ENCODE data around the gene DPH7. TPM values are rescaled to one million over a fixed set of nuclear protein-coding genes. Genes with fewer than 3 reads are reported as not detected.

The DPH7 gene
- total RNA-seq, 1 donor from 2014 or later: 28.4 TPM

DNA sequence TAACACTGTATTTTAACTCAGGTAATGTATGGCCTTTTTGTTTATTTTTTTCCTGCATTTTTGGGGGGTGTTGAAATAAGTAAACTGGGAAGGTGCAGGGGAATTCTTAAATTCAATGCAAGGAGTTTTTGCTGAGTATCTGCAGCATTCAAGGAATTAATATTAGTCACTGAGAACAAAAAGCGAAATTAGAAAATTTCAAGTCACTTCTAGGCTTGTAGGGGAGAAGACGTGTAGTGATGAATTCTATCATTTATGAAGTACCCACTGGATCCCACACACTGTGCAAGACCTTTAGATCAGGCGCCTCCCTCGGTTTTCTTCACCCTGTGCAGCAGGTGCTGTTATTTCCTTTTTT lies 41.3 kb upstream of the DPH7 start:
- H3K27ac ChIP-seq: peak overlapping the region; percentile 82
- ATAC-seq: no peak
- H3K4me1 ChIP-seq: peaks cover 38% of the 10 kb centered on the region

GRCh38 chr9:137619240-137620047 lies 40.7 kb upstream of the DPH7 start:
- TF ChIP-seq CTCF (IDR thresholded peaks at IDR 0.05): no peak
- Histone ChIP-seq H3K27me3 (ENCODE audit: low read depth) (no peaks in the 10 kb centered on the region), H3K9me3 (no peaks in the 10 kb centered on the region), H3K36me3 (peaks cover 28% of the 10 kb centered on the region), H3K4me3 (peak overlapping the region; percentile 83), H3K27ac (peak overlapping the region; percentile 82), H3K4me1 (peaks cover 37% of the 10 kb centered on the region)
- intact Hi-C loops (cut with DNase I): no loop called here
- ATAC-seq (peak; percentile 5), DNase-seq (peak; percentile 58)

More for the DNA sequence above, 41.3 kb upstream of the DPH7 start:
- H3K9me3 ChIP-seq: no peaks in the 10 kb centered on the region
- intact Hi-C loops (cut with DNase I): no loop called here
- H3K27me3 ChIP-seq (ENCODE audit: low read depth): no peaks in the 10 kb centered on the region
- H3K4me3 ChIP-seq: peak overlapping the region; percentile 83
- TF ChIP-seq CTCF (IDR thresholded peaks at IDR 0.05): no peak
- DNase-seq: no peak
- peaks cover 22% of the 10 kb centered on the region for H3K36me3 ChIP-seq

GRCh38 chr9:137618105-137619067 lies 39.7 kb upstream of the DPH7 start, which contains the start of gene EHMT1:
EHMT1 (plus strand) TSS chr9:137619005; CDS start chr9:137619029, 24 bp downstream.
- H3K4me1 ChIP-seq: peaks cover 41% of the 10 kb centered on the region

GRCh38 chr9:137615387-137615871 lies 36.7 kb upstream of the DPH7 start:
- H3K4me3 ChIP-seq: no peak overlapping the region
- peaks cover 51% of the 10 kb centered on the region for H3K4me1 ChIP-seq
- no peak for TF ChIP-seq CTCF (IDR thresholded peaks at IDR 0.05)
- DNase-seq (no peak), ATAC-seq (no peak)
- H3K36me3 ChIP-seq: peaks cover 43% of the 10 kb centered on the region
- intact Hi-C loops (cut with DNase I): no loop called here
- H3K9me3 ChIP-seq: no peaks in the 10 kb centered on the region
- no peaks in the 10 kb centered on the region for H3K27me3 ChIP-seq (ENCODE audit: low read depth)
- H3K27ac ChIP-seq: peak overlapping the region; percentile 36

More at GRCh38 chr9:137618105-137619067, 39.7 kb upstream of the DPH7 start, which contains the start of gene EHMT1:
- Histone ChIP-seq H3K27me3 (ENCODE audit: low read depth) (no peaks in the 10 kb centered on the region), H3K9me3 (no peaks in the 10 kb centered on the region), H3K4me3 (peak within 1 kb of the TSS; percentile 90), H3K27ac (peak within 1 kb of the TSS; percentile 96), H3K36me3 (peaks cover 39% of the 10 kb centered on the region)
- DNase-seq (peak; percentile 88), ATAC-seq (peak; percentile 94)
- intact Hi-C loops (cut with DNase I): no loop called here
- no peak for TF ChIP-seq CTCF (IDR thresholded peaks at IDR 0.05)

GRCh38 chr9:137614631-137615386 lies 36.1 kb upstream of the DPH7 start:
- no peak overlapping the region for H3K4me3 ChIP-seq
- H3K4me1 ChIP-seq: peaks cover 45% of the 10 kb centered on the region
- no peak for ATAC-seq
- H3K36me3 ChIP-seq: peaks cover 43% of the 10 kb centered on the region
- DNase-seq: no peak
- TF ChIP-seq CTCF (IDR thresholded peaks at IDR 0.05): no peak
- H3K9me3 ChIP-seq: no peaks in the 10 kb centered on the region
- intact Hi-C loops (cut with DNase I): no loop called here
- peak overlapping the region; percentile 36 for H3K27ac ChIP-seq
- H3K27me3 ChIP-seq (ENCODE audit: low read depth): no peaks in the 10 kb centered on the region
